IMR-90 (cell line): ENCODE measurements around the gene DNTT.

ENCODE experiments used
- BHLHE40 ChIP-seq: fragments of 150-350 bp; IDR thresholded peaks from 2 replicates; pipeline ENCODE4 v1.6.1; 2016; ENCODE audit warnings: mild to moderate bottlenecking, low read depth, low read length
- CTCF ChIP-seq: conservative IDR thresholded peaks from 2 replicates; pipeline ENCODE4 v1.5.1; 2012; ENCODE audit warnings: mild to moderate bottlenecking, low read depth, low read length, improper control_type of control experiment
- FOS ChIP-seq: fragments of 150-350 bp; IDR thresholded peaks from 2 replicates; pipeline ENCODE4 v1.6.1; 2016; ENCODE audit warnings: low read depth, low read length
- MAFK ChIP-seq: IDR thresholded peaks from 2 replicates; pipeline ENCODE4 v1.6.1; 2012; ENCODE audit warnings: low read depth, low read length, improper control_type of control experiment
- MAZ ChIP-seq: IDR thresholded peaks from 2 replicates; pipeline ENCODE4 v1.6.1; 2012; ENCODE audit warnings: low read depth, mild to moderate bottlenecking, low read length, improper control_type of control experiment, moderate library complexity, borderline replicate concordance
- POLR2A ChIP-seq: IDR thresholded peaks from 2 replicates; pipeline ENCODE4 v1.6.1; 2012; ENCODE audit warnings: mild to moderate bottlenecking, low read depth, low read length
- RAD21 ChIP-seq: IDR thresholded peaks from 2 replicates; pipeline ENCODE4 v1.6.1; 2012; ENCODE audit warnings: low read length, improper control_type of control experiment
- RCOR1 ChIP-seq: IDR thresholded peaks from 2 replicates; pipeline ENCODE4 v1.6.1; 2012; ENCODE audit warnings: mild to moderate bottlenecking, low read length, improper control_type of control experiment; ENCODE audit not compliant: insufficient replicate concordance

- TF ChIP-seq CTCF = no peak
- no peak for TF ChIP-seq RAD21
- no peak for TF ChIP-seq MAZ
- no peak for TF ChIP-seq MAFK
- TF ChIP-seq POLR2A = no peak
- no peak for TF ChIP-seq FOS
- no peak for TF ChIP-seq RCOR1
- no peak for TF ChIP-seq BHLHE40
Observed at GRCh38 chr10:96311180-96311715, 7.0 kb downstream of the DNTT start.
